HTR-8/SVneo (cell line): ENCODE data around the gene PHEX.

Experiments
- DNase-seq: peaks from one replicate; pipeline ENCODE4 v3.0.0; 2011; ENCODE audit warnings: low spot score, mixed read lengths; ENCODE audit not compliant: insufficient read length
- FAIRE-seq: peaks from 2 replicates; lab custom pipeline; 2011; peaks lifted over from hg19 to GRCh38; lab: Jason Lieb, UNC

Gene PHEX

GRCh38 chrX:22095286-22095685 lies 63.2 kb downstream of the PHEX start:
- FAIRE-seq, result no peak
- DNase-seq, result no peak

- FAIRE-seq (peak; percentile 65), DNase-seq (no peak)
Measured at GRCh38 chrX:22095856-22096255, 63.7 kb downstream of the PHEX start.

- peak; percentile 43 for DNase-seq
- FAIRE-seq, result peak; percentile 73
Measured at GRCh38 chrX:22097012-22097694, 65.0 kb downstream of the PHEX start.

- DNase-seq, result no peak
- FAIRE-seq, result no peak
Measured at GRCh38 chrX:22105231-22105630, 73.1 kb downstream of the PHEX start.

- DNase-seq, result no peak
- no peak for FAIRE-seq
Measured at GRCh38 chrX:22105971-22106370, 73.8 kb downstream of the PHEX start.

GRCh38 chrX:22109442-22109841 lies 77.3 kb downstream of the PHEX start:
- DNase-seq, result peak; percentile 50
- FAIRE-seq, result peak; percentile 90

- no peak for DNase-seq
- FAIRE-seq, result peak; percentile 87
Measured at GRCh38 chrX:22110729-22111494, 78.8 kb downstream of the PHEX start.

- FAIRE-seq, result no peak
- no peak for DNase-seq
Measured at GRCh38 chrX:22116605-22117546, 84.8 kb downstream of the PHEX start.

GRCh38 chrX:22117633-22118032 lies 85.5 kb downstream of the PHEX start:
- FAIRE-seq, result no peak

GRCh38 chrX:22118161-22118830 lies 86.2 kb downstream of the PHEX start:
- DNase-seq, result no peak
- no peak for FAIRE-seq

More at GRCh38 chrX:22117633-22118032, 85.5 kb downstream of the PHEX start:
- no peak for DNase-seq

- FAIRE-seq, result no peak
- DNase-seq, result no peak
Measured at GRCh38 chrX:22121161-22121560, 89.0 kb downstream of the PHEX start.

GRCh38 chrX:22122510-22122909 lies 90.4 kb downstream of the PHEX start:
- no peak for DNase-seq
- peak; percentile 65 for FAIRE-seq

GRCh38 chrX:22124098-22124497 lies 92.0 kb downstream of the PHEX start:
- DNase-seq (no peak), FAIRE-seq (no peak)

- no peak for FAIRE-seq
- no peak for DNase-seq
Measured at GRCh38 chrX:22125481-22125880, 93.4 kb downstream of the PHEX start.

GRCh38 chrX:22126327-22126726 lies 94.2 kb downstream of the PHEX start:
- DNase-seq (no peak), FAIRE-seq (peak; percentile 74)

- FAIRE-seq, result no peak
- DNase-seq, result no peak
Measured at GRCh38 chrX:22128961-22129360, 96.8 kb downstream of the PHEX start.

- peak; percentile 97 for FAIRE-seq
- DNase-seq, result peak; percentile 57
Measured at GRCh38 chrX:22134681-22135080, 102.6 kb downstream of the PHEX start.

- DNase-seq (no peak), FAIRE-seq (peak; percentile 95)
Measured at GRCh38 chrX:22135171-22135711, 103.1 kb downstream of the PHEX start.

- peak; percentile 54 for DNase-seq
- peak; percentile 69 for FAIRE-seq
Measured at GRCh38 chrX:22135994-22136684, 104.0 kb downstream of the PHEX start.
